ENCODE data around the gene TNFRSF6B. TPM values are rescaled to one million over a fixed set of nuclear protein-coding genes. Genes with fewer than 3 reads are reported as not detected.
"Not testable (repeated sequence)": the region's sequence is repeated elsewhere in the genome, so short reads cannot be mapped to it uniquely, and the experiment has no call there.

TNFRSF6B gene, protein sequence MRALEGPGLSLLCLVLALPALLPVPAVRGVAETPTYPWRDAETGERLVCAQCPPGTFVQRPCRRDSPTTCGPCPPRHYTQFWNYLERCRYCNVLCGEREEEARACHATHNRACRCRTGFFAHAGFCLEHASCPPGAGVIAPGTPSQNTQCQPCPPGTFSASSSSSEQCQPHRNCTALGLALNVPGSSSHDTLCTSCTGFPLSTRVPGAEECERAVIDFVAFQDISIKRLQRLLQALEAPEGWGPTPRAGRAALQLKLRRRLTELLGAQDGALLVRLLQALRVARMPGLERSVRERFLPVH
- total RNA-seq, result not detected in 2 replicates

DNA sequence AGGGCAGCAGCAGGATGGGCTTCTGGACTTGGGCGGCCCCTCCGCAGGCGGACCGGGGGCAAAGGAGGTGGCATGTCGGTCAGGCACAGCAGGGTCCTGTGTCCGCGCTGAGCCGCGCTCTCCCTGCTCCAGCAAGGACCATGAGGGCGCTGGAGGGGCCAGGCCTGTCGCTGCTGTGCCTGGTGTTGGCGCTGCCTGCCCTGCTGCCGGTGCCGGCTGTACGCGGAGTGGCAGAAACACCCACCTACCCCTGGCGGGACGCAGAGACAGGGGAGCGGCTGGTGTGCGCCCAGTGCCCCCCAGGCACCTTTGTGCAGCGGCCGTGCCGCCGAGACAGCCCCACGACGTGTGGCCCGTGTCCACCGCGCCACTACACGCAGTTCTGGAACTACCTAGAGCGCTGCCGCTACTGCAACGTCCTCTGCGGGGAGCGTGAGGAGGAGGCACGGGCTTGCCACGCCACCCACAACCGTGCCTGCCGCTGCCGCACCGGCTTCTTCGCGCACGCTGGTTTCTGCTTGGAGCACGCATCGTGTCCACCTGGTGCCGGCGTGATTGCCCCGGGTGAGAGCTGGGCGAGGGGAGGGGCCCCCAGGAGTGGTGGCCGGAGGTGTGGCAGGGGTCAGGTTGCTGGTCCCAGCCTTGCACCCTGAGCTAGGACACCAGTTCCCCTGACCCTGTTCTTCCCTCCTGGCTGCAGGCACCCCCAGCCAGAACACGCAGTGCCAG is at the start of gene TNFRSF6B:
Gene TNFRSF6B, plus strand, starts transcription at position 25 of the 729 bp plus-strand sequence. Its CDS starts 116 bp downstream, at position 141.
- intact Hi-C loops (cut with micrococcal nuclease), result loop anchor here (5.0 kb wide), 1 partner anchor 41 kb away; the partner anchor contains the start of genes LIME1 and SLC2A4RG
- CTCF ChIA-PET, result no interaction called here
- POLR2A ChIA-PET, result interaction anchor here (0.5 to 2.6 kb wide), 5 partner anchors 11 to 168 kb away, joined by 3 to 12 read pairs (median 4); partner anchors contain the start of genes ARFRP1, SLC2A4RG, TPD52L2 and ZGPAT
- TF ChIP-seq, protein P1, sequence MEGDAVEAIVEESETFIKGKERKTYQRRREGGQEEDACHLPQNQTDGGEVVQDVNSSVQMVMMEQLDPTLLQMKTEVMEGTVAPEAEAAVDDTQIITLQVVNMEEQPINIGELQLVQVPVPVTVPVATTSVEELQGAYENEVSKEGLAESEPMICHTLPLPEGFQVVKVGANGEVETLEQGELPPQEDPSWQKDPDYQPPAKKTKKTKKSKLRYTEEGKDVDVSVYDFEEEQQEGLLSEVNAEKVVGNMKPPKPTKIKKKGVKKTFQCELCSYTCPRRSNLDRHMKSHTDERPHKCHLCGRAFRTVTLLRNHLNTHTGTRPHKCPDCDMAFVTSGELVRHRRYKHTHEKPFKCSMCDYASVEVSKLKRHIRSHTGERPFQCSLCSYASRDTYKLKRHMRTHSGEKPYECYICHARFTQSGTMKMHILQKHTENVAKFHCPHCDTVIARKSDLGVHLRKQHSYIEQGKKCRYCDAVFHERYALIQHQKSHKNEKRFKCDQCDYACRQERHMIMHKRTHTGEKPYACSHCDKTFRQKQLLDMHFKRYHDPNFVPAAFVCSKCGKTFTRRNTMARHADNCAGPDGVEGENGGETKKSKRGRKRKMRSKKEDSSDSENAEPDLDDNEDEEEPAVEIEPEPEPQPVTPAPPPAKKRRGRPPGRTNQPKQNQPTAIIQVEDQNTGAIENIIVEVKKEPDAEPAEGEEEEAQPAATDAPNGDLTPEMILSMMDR (IDR thresholded peaks at IDR 0.05), result no peak
- Mint-ChIP-seq H3K27ac (no peak within 1 kb of the TSS), H3K9me3 (no peaks in the 10 kb centered on the region), H3K27me3 (no peaks in the 10 kb centered on the region), H3K4me1 (peaks cover 19% of the 10 kb centered on the region), H3K36me3 (ENCODE audit: low read depth) (peaks cover 7% of the 10 kb centered on the region), H3K4me3 (peak within 1 kb of the TSS; percentile 15)
- DNase-seq (no peak), ATAC-seq (ENCODE audit: low read depth) (peak; percentile 32)

- no peak for DNase-seq
- peaks cover 3% of the 10 kb centered on the region for H3K27me3 Mint-ChIP-seq
- intact Hi-C loops (cut with micrococcal nuclease), result no loop called here
- ATAC-seq (ENCODE audit: low read depth), result no peak
- POLR2A ChIA-PET, result interaction anchor here (0.6 kb wide), 1 partner anchor 128 kb away, joined by 3 read pairs; no protein-coding TSS in a partner anchor
- H3K4me3 Mint-ChIP-seq, result no peak overlapping the region
- H3K36me3 Mint-ChIP-seq (ENCODE audit: low read depth), result no peaks in the 10 kb centered on the region
- H3K4me1 Mint-ChIP-seq, result peaks cover 9% of the 10 kb centered on the region
- H3K27ac Mint-ChIP-seq, result no peak overlapping the region
- H3K9me3 Mint-ChIP-seq, result no peaks in the 10 kb centered on the region
- CTCF ChIA-PET, result no interaction called here
- TF ChIP-seq, protein P1 (IDR thresholded peaks at IDR 0.05), result no peak
Observed at GRCh38 chr20:63648190-63648589, 48.3 kb upstream of the TNFRSF6B start.

GRCh38 chr20:63648895-63649589 is 47.4 kb upstream of the TNFRSF6B start:
- Mint-ChIP-seq H3K36me3 (ENCODE audit: low read depth) (no peaks in the 10 kb centered on the region), H3K4me1 (peaks cover 13% of the 10 kb centered on the region), H3K4me3 (no peak overlapping the region), H3K27ac (no peak overlapping the region), H3K9me3 (no peaks in the 10 kb centered on the region), H3K27me3 (peaks cover 3% of the 10 kb centered on the region)
- intact Hi-C loops (cut with micrococcal nuclease), result no loop called here
- ATAC-seq (ENCODE audit: low read depth), result no peak
- CTCF ChIA-PET, result no interaction called here
- POLR2A ChIA-PET, result no interaction called here
- no peak for DNase-seq
- TF ChIP-seq, protein P1 (IDR thresholded peaks at IDR 0.05), result no peak

GRCh38 chr20:63650486-63650885 is 46.0 kb upstream of the TNFRSF6B start:
- ATAC-seq (ENCODE audit: low read depth); DNase-seq; H3K36me3 Mint-ChIP-seq (ENCODE audit: low read depth); H3K9me3 Mint-ChIP-seq; POLR2A ChIA-PET; H3K27me3 Mint-ChIP-seq; H3K4me3 Mint-ChIP-seq; H3K27ac Mint-ChIP-seq; CTCF ChIA-PET: not testable (repeated sequence)
- intact Hi-C loops (cut with micrococcal nuclease), result loop anchor here (10.0 kb wide), 1 partner anchor 84 kb away; the partner anchor contains the start of genes LIME1 and SLC2A4RG
- peaks cover 15% of the 10 kb centered on the region for H3K4me1 Mint-ChIP-seq

DNA sequence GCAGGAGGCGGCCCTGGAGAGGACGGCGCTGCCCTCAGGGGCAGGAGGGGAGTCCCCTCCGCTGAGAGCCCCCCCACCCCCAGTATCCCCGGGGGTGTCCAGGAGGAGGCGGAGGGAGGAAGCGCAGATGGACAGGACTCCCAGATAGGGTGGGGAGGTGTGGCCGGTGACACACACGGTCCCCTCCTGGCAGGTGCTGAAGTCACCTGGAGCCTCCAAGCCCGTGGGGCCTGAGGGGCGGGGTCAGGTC is 44.6 kb upstream of the TNFRSF6B start:
- DNase-seq (no peak), ATAC-seq (ENCODE audit: low read depth) (no peak)
- intact Hi-C loops (cut with micrococcal nuclease), result loop anchor here (10.0 kb wide), 1 partner anchor 83 kb away; the partner anchor contains the start of genes LIME1 and SLC2A4RG
- CTCF ChIA-PET, result no interaction called here
- no peaks in the 10 kb centered on the region for H3K36me3 Mint-ChIP-seq (ENCODE audit: low read depth)
- peaks cover 15% of the 10 kb centered on the region for H3K4me1 Mint-ChIP-seq
- peaks cover 6% of the 10 kb centered on the region for H3K27me3 Mint-ChIP-seq
- TF ChIP-seq, protein P1 (IDR thresholded peaks at IDR 0.05), result no peak
- peak overlapping the region; percentile 68 for H3K4me3 Mint-ChIP-seq
- H3K27ac Mint-ChIP-seq, result no peak overlapping the region
- no peaks in the 10 kb centered on the region for H3K9me3 Mint-ChIP-seq
- POLR2A ChIA-PET, result interaction anchor here (1.1 kb wide), 1 partner anchor 10 kb away, joined by 4 read pairs; no protein-coding TSS in a partner anchor

Measured in activated B cell treated with CpG ODN at 0.5 μM for 24 hours (primary cell).